Activated CD8-positive, alpha-beta memory T cell treated with anti-CD3 and anti-CD28 coated beads for 1 hour (primary cell): ENCODE results near the gene KDM5A.
"Not testable (repeated sequence)": the region's sequence is repeated elsewhere in the genome, so short reads cannot be mapped to it uniquely, and the experiment has no call there.

ENCODE experiments used
- DNase-seq, 2 donors: peaks; one replicate each; pipeline ENCODE4 v3.0.0-alpha.2; 2020; ENCODE audit warnings: low read depth in 1 of 2; ENCODE audit errors: extremely low read depth in 1 of 2

KDM5A gene

DNA sequence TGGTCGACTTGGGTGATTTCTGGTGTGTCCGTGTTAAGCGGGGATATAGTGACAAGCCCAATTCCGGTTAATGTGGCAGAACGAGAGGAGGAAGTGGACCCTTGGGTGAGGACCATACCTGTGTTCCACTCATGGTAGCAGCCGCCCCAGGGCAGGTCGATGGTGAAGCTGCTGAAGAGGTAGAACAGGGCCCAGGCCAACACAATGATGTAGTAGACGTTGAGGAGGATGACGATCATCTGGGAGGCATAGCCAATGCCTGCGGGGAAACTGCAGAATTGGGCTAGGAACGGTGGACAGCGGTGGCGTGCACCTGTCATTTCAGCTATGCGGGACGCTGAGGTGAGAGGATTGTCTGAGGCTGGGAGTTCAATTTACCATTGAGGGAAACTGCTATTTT is 146.6 kb downstream of the KDM5A start:
- DNase-seq, result no peak

GRCh38 chr12:241266-241665 is 147.9 kb downstream of the KDM5A start:
- no peak for DNase-seq

DNA sequence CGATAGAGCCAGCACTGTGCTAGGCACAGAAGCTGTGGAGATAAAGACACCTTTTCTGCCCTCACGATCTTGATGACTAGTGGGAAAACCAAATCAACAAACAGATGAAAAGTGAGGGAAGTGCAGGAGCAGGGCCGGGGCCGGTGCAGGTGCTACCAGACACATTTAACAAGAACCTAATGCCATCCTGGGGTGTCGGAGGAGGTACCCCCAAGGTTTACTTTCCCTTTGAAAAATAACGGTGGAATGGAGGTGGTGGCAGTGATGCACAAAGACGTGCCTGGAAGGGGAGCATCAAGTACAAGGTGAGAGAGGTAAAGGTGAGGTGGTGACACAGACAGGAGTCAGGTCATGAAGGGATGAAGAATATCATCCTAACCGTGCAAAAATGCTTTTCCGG is 148.6 kb downstream of the KDM5A start:
- DNase-seq, result no peak

DNA sequence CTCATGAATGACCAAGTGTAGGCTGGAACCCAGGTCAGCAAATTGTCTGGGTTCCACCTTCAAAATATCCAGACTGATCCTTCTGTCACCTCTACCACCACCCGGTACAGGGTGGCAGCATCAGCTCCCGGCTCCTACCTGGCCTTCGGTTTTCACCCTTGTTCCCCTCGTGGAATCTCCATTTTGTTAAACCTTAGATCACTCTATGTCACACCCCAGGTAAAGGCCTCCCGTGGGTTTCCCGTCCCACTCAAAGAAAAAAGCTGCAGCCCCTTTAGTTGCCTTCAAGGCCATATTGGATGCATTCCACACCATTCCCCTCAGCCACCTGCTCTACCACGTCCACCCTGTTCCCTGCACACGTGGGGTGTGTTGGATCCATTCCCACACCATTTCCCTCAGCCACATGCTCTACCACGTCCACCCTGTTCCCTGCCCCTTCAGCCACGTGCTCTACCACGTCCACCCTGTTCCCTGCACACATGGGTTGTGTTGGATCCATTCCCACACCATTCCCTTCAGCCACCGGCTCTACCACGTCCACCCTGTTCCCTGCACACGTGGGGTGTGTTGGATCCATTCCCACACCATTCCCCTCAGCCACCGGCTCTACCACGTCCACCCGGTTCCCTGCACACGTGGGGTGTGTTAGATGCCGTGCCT is 150.3 kb downstream of the KDM5A start:
- no peak for DNase-seq

DNA sequence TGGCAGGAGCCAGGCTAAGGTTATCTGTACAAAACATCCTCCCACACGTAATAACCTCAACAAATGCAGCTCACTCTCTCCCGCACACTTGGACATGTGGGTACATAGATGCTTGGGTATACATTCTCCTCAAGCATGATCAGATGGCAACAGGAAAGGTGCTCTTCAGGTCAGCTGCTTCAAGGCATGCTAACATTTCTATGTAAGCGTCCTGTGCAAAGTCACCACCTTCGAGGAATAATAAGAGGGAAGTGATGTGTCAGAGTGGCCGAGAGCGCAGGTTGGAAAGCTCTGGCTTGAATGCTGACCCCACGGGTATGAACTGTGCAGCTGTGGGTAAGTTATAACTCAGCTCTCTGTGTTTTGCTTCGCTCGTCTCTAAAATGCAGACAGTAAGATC is 151.0 kb downstream of the KDM5A start:
- DNase-seq, result no peak

- no peak for DNase-seq
These were observed 151.9 kb downstream of the KDM5A start for GRCh38 chr12:237026-237815.

- no peak for DNase-seq
These were observed 152.7 kb downstream of the KDM5A start for GRCh38 chr12:236445-236844.

DNA sequence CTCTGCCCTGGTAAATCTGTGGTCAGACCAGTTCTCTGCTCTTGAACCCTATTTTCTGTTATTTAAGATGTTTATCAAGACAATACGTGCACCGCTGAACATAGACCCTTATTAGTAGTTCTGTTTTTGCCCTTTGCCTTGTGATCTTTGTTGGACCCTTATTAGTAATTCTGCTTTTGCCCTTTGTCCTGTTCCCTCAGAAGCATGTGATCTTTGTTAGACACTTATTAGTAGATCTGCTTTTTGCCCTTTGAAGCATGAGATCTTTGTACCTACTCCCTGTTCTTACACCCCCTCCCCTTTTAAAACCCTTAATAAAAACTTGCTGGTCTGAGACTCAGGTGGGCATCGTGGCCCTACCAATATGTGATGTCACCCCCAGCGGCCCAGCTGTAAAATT is 153.2 kb downstream of the KDM5A start:
- DNase-seq, result not testable (repeated sequence)

- no peak for DNase-seq
These were observed 154.2 kb downstream of the KDM5A start for GRCh38 chr12:234891-235415.

- DNase-seq, result no peak
These were observed 155.1 kb downstream of the KDM5A start for GRCh38 chr12:234019-234418.

DNA sequence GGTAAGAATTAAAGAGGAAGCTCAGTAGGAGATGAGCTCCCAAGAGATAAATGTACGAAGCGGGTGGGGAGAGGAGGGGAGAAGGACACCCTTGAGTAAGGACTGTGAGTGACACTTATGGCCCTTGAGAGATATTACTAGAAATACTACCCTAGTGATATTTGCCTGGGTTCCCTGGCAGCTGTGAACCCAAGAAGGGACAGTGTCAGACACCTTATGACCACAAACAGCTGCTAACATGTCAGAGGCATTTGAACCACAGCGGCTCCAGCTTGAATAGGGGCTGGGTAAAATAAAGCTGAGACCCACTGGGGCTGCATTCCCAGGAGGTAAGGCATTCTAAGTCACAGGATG is 155.5 kb downstream of the KDM5A start:
- no peak for DNase-seq

- DNase-seq, result no peak
These were observed 156.1 kb downstream of the KDM5A start for GRCh38 chr12:232731-233614.

GRCh38 chr12:230925-231671 is 158.0 kb downstream of the KDM5A start:
- DNase-seq, result no peak
